Measurements from ENCODE around the gene PIN1.

Gene PIN1

GRCh38 chr19:9891609-9892373 lies 56.7 kb downstream of the PIN1 start:
- DNase-seq (ENCODE audit: low read depth) = no peak
